Articular chondrocyte of knee joint (primary cell): ENCODE measurements around the gene CROCC2. TPM values are rescaled to one million over a fixed set of nuclear protein-coding genes. Genes with fewer than 3 reads are reported as not detected.

Source experiments
- total RNA-seq: library from RNA; depleted of rRNA; stranded (reverse); fragments of >200 nt; gene quantifications from 2 replicates; pipeline ENCODE4 v1.2.3, GENCODE V29; 2012

CROCC2 gene
- total RNA-seq, result under 0.01 TPM in 2 replicates

GRCh38 chr2:240906141-240906910 is at the start of gene CROCC2:
CROCC2 (plus strand) TSS chr2:240906336; CDS start chr2:240906514, 178 bp downstream.

DNA sequence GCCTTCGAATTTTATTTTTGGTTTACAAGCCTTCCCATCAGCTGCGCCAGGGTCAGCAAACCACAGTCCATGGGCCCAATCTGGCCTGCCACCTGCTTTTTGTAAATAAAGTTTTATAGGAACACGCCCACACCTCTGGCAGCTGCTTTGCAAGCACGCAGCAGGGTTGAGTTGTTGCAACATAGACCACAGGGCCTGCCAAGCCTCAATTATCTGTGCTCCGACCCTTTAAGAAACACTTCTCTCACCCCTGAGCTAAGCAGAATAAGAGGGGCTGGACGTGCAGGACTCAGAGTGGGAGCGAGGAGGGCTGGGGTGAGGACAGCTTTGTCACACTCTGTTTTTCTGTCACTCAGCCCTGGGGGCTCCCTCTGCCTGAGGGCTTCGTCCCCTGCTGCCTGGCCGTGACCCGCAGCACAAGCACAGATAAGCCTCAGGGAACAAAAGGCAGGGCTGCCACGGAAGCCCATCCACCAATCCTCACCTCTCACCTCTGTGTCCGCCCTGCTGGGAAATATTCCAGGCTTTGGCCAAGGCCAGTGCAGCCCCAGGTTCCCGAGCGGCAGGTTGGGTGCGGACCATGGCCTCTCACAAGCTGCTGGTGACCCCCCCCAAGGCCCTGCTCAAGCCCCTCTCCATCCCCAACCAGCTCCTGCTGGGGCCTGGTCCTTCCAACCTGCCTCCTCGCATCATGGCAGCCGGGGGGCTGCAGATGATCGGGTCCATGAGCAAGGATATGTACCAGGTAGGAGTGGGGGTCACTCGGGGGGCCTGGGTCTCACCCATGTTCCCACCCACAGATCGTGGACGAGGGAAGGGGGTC is 37.6 kb upstream of the CROCC2 start, which contains the start of gene AGXT:
TSS of gene AGXT (plus strand) at position 539 of the 823 bp plus-strand sequence. CDS start at position 581, 42 bp downstream.

DNA sequence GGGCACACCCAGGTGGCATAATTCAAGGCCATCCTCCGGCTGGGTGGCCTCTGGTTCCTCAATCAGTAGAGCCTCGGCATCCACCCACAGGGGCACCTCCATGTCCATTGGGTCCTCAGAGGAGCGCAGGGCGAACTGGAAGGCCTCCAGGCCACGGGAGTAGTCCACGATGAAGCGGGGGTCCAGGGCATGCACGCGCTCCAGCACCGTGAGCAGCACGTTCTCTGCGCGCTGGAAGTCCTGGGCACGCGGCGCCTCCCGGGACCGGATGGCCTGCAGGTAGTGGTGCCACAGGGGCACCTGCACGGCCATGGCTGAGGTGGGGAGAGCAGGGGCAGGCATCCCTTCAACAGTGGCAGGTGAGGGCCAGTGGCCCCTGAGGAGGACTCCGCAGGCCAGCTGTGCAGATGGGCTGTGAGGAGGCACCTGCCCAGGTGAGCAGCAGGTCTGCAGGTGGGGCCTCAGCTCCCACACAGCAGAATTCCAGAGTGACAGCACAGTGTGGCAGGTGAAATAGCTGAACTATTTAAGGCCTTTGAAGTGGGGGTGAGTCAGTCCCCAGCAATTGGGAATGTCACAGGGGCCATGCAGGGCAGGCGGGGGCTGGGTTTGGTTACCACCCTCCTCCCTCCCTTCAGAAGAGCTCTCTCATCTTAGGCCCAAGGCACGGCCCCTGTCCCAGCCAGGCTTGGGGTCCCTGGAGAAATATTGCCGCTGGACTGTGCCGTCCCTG is 10.3 kb upstream of the CROCC2 start, which contains the start of gene MAB21L4:
TSS of gene MAB21L4 (minus strand) at position 501 of the 733 bp plus-strand sequence. CDS start at position 342, 159 bp downstream.

DNA sequence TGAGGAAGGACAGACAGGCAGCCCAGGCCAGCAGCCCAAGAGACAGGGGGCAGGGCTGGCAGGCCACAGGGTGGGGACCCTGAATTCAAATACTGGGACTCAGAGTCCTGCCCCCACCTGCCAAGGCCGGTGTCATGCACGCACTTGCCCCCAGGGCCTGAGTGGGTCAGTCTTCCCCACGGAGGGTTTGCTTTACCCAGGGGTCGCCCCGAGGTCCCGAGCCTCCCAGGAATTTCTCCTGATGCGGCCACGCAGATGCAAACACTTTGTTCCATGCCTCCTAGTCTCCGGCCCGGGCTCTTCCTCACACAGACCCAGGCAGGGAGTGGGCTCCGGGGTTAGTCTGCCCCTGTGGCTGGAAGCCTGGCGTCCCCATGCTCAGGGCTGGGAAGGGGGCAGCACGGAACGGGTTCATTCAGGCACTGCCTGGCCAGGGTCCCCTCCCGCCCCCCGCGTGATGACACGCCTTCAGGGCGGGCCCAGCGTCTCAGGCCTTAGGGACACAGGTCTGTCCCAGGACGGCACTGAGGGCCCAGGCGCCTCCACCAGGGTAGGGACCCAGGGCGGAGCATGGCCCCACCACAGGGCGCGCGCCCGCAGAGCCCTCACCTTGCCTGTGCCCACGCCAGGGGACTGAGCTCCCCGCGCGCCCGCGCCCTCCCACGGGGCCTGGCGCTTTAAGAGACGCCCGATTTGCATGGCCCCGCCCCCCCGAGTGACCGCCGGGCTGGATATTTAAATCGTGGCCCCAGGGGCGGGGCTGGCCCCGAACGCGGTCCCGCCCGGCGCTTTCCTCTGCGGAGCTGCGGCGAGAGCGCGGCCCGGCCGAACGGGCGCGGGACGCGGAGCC is 91.9 kb downstream of the CROCC2 start, which contains the start of gene SNED1:
TSS of gene SNED1 (plus strand) at position 763 of the 850 bp plus-strand sequence. CDS start 220 bp downstream, outside the sequence.

Other genes with a start within 250 kb of the CROCC2 start
- not detected in 2 replicates for gene AQP12B, start 223.5 kb upstream of the CROCC2 start, total RNA-seq
- gene AQP12A, start 214.5 kb upstream of the CROCC2 start, total RNA-seq, result not detected in 2 replicates
- gene KIF1A, start 86.1 kb upstream of the CROCC2 start, total RNA-seq, result under 0.01 TPM in 1 of 2 replicates, not detected in the other
- gene AGXT, start 37.5 kb upstream of the CROCC2 start, total RNA-seq, result not detected in 2 replicates
- not detected in 2 replicates for gene MAB21L4, start 10.2 kb upstream of the CROCC2 start, total RNA-seq
- 52.8 and 59.3 TPM in 2 replicates for gene SNED1, start 92.3 kb downstream of the CROCC2 start, total RNA-seq
- gene MTERF4, start 196.0 kb downstream of the CROCC2 start, total RNA-seq, result 32.5 and 39.1 TPM in 2 replicates
- gene PASK, start 243.1 kb downstream of the CROCC2 start, total RNA-seq, result 1.8 and 3.7 TPM in 2 replicates
- gene PPP1R7, start 244.1 kb downstream of the CROCC2 start, total RNA-seq, result 62.6 and 68.3 TPM in 2 replicates